ENCODE results near the gene PDE4B.

The PDE4B gene

GRCh38 chr1:66374148-66374547, 581.5 kb downstream of the PDE4B start:
- DNase-seq = no peak

- peak in 1 of 2 donors; percentile 30 for DNase-seq
Observed at GRCh38 chr1:66374561-66375111, 581.9 kb downstream of the PDE4B start.

- DNase-seq = no peak
Observed at GRCh38 chr1:66375125-66375524, 582.4 kb downstream of the PDE4B start.

GRCh38 chr1:66380452-66381212, 587.9 kb downstream of the PDE4B start:
- no peak for DNase-seq

- no peak for DNase-seq
Observed at GRCh38 chr1:66381621-66382275, 589.1 kb downstream of the PDE4B start.

- DNase-seq = no peak
Observed at GRCh38 chr1:66383168-66383567, 590.5 kb downstream of the PDE4B start.

- no peak for DNase-seq
Observed at GRCh38 chr1:66383611-66384010, 590.9 kb downstream of the PDE4B start.

GRCh38 chr1:66384258-66384921, 591.7 kb downstream of the PDE4B start:
- no peak for DNase-seq

DNA sequence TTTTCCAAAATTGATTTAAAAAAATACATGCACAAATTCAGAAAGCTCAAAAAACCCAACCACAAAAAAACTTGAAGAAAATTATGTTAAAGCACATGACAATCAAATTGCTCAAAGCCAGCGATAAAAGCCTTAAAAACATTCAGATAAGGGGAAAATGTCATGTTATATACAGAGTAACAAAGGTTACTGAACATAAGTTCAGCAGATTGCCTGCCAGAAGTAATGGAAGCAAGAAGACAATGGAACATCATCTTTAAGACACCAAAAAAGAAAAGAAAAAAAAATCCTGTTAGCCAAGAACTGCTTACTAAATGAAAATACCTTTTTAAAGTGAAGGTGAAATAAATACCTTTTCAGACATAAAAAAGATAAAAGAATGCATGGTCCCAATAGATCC, 594.0 kb downstream of the PDE4B start:
- DNase-seq = no peak

DNA sequence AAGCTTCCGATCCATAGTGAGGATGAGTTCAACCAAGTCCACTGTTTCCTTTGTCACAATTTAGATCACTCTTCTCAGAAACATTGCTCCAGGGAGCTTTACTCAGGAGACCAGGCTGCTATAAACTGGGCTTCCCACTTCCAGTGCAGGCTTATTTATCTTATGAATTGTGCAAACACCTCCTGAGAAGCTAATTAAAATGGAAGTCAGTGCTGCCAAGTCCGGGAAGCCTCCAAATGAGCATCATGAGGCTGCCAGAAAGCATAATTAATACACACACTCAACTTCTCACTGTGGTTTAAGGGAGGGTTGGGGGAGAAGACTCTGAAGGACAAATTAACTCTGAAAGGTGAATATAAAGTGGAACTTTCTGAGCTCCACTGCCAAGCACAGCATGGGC, 596.2 kb downstream of the PDE4B start:
- no peak for DNase-seq

- DNase-seq = no peak
Observed at GRCh38 chr1:66393586-66394287, 601.0 kb downstream of the PDE4B start.

DNA sequence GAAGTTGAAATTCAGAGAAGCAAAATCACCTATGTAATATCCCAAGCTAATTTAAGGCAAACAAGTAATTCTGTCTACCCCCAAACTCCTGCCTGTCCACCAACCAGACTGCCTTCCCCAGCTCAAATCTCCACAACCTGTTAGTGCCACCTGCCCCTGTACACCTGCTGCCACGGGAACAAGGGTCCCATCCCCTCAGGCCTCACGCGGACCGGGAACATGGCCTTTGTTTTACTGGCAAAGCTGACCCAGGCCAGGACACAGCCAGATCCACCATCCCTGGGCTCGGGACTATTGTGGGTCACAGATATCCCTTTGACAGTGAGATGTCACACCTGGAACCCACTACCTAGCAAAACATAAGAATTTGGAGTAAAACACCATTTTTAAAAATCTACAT, 601.9 kb downstream of the PDE4B start:
- DNase-seq = no peak

DNA sequence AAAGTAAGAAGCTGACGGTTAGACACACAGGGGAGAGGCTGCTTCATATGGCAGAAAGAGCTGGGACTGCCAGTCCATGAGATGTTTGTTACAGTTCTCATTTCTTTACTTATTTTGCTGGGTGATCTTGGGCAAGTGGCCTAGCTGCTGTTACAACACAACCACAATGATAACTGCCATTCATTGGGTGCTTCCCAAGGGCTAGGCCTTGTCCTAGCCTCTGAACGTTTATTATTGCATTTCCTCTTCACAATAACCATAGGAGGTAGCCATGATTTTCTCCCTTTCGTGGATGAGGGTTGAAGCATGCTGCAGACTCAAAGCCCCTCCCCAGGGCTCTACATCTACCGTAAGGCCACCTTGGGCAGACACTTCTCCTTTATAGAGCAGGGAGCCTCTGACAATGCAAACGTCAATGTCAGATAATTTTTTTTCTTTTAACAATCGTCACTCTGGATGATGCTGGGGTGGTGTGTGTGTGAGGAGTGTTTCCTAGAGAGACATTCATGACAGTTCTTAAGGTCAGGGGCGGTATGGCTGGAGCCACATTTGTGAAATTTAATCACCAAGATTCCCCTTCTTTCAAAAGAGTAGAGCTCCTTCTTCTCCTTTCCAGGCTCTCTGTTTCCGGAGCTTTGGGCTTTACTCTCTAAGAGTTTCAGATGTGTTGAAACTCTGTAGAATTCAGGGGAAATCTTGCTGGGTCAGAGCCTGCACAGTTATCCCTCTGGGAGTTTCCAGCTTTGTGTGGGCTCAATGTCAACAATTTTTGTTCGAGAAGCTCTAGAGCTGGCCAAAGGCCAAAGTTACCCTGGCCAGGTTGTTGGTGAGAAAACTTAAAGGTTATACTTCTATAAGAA, 602.7 kb downstream of the PDE4B start:
- DNase-seq = no peak

DNA sequence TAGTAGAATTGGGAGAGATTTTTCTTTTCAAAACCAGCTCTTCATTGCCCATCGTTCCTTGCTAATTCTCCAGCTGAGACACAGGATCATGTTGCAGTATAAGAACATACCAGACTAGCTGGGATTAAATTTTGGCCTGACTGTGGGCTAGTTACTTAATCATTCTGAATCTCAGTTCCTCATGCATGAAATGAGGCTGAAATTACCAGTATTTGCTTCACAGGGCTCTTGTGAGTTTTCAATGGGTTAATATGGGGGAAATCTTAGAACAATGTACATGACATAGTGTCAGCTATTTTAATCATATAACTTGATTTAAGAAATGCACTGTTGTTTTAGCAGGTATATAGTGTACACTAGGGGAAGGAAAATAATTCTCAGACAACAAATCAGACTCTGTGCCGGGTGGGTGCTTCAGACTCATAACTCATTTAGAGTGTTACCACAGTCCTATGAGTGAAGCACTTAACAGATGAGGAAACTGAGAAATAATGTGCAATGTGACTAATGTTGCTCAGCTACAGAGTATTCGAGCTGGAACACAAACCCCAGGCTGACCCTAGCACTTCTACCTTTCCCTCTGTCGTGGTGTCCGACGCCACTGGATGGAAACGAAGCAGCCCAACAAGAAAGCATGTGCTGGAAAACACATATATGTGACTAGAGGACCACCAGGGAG, 603.7 kb downstream of the PDE4B start:
- no peak for DNase-seq

DNA sequence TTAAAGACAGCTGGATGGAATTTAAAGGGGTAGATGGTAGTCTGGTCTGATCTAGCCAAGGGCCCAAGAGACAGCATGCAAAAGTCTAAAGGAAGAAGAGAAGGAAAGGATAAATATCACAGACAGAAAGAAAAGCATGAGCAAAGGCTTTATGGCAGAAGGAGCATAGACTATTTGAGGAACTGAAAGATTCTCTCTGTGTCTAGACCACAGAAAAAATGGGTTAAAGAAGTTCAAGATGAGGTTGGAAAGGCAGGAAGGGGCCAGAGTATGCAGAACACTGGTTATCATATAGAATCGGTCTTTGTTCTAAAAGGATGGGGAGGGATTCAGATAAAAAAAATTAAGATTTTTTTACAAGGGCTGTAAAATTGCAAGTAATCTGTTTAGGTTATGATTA, 604.5 kb downstream of the PDE4B start:
- DNase-seq = no peak

GRCh38 chr1:66399888-66400529, 607.3 kb downstream of the PDE4B start:
- no peak for DNase-seq

- no peak for DNase-seq
Observed at GRCh38 chr1:66400660-66401059, 608.0 kb downstream of the PDE4B start.

GRCh38 chr1:66401244-66401643, 608.5 kb downstream of the PDE4B start:
- DNase-seq = no peak

DNA sequence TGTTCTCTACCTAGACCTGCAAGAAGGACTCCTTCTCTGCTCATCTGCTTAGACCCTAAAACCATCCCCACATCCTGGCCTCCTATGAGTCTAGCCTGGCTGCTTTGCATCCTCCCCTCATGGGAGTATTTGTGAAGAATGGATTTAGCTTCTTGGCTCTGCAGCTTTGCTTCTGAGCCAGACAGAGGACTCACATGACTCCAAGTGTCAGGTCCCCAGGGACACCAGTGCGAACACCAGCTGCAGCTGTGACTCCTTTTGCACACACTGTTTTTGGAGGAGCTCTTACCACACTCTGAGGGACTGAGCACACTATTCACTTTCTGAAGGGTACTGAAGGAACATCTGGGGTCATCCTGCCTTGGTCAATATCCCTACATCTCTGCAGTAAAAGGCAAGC, 609.5 kb downstream of the PDE4B start:
- no peak for DNase-seq

DNA sequence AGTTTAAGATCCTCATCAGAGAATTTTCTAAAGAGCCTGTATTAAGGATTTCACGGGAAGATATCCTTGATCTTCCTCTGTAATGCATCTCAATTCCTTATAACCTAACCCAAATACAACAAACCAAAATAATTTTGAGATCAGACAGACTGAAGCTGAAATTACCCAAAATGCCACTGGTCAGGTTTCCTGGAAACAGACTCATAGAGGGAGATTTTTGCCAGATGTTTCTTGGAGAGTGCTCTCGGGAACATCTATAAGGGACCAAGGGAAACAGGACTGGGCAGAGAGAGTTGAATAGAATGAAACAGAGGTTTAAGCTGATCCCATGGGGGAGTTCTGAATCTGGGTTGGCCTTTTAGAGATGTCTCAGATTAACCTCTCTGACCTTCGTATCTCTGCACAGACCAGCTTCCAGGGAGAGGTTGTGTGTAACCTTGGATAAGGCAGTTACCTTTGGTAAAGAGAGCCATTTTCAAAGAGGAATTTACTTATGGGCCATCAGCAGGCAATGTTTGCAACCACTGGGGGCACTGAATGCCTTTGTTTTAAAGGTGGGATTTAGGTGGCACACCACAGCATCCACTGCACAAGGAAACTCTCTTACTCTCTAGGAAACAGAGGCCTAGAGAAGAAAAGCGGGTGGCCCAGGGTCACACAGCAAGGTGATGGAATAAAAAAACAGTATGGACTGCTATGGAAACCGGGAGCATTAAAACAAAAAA, 610.5 kb downstream of the PDE4B start:
- no peak for DNase-seq

Data from stimulated activated CD4-positive, alpha-beta T cell treated with anti-CD3 and anti-CD28 coated beads, Interleukin-2, amount 100 ng/mL, for 48 hours (primary cell).